Naive B cell (primary cell): Measurements from ENCODE around the gene PRKAG1. TPM values are rescaled to one million over a fixed set of nuclear protein-coding genes. Genes with fewer than 3 reads are reported as not detected.
A peak's percentile ranks its signal among the peaks of the same experiment; 100 is the strongest.

Experiments used
- ATAC-seq, 2 donors: fragments of 150-1000 bp; cut with Tn5 transposase; 2 replicates each; pipeline ENCODE4 v1.10.0; 2021; ENCODE audit warnings: low read depth in 2 of 2, mild to moderate bottlenecking in 2 of 2, moderate library complexity in 2 of 2
- DNase-seq: peaks from one replicate; pipeline ENCODE4 v3.0.0; 2022
- H3K27ac Mint-ChIP-seq, 6 donors: one replicate each; pipeline ENCODE4 v1.8.0; 2020 to 2022; ENCODE audit warnings: mild to moderate bottlenecking in 6 of 6, mixed read lengths in 6 of 6, moderate library complexity in 5 of 6, inconsistent platforms in 2 of 6
- H3K27me3 Mint-ChIP-seq, 3 donors: one replicate each; pipeline ENCODE4 v1.8.0; 2021 to 2022; ENCODE audit warnings: mixed read lengths in 3 of 3, mild to moderate bottlenecking in 1 of 3
- H3K36me3 Mint-ChIP-seq, 2 donors: one replicate each; pipeline ENCODE4 v1.8.0; 2020 to 2022; ENCODE audit warnings: mixed read lengths in 2 of 2, inconsistent platforms in 1 of 2, mild to moderate bottlenecking in 1 of 2
- H3K4me1 Mint-ChIP-seq, 3 donors: one replicate each; pipeline ENCODE4 v1.8.0; 2020 to 2022; ENCODE audit warnings: mixed read lengths in 3 of 3, inconsistent platforms in 1 of 3, mild to moderate bottlenecking in 1 of 3, moderate library complexity in 1 of 3
- H3K4me3 Mint-ChIP-seq, 8 donors: one replicate each; pipeline ENCODE4 v1.8.0; 2020 to 2022; ENCODE audit warnings: mild to moderate bottlenecking in 8 of 8, mixed read lengths in 8 of 8, moderate library complexity in 8 of 8, inconsistent platforms in 2 of 8
- H3K9me3 Mint-ChIP-seq, 7 donors: one replicate each; pipeline ENCODE4 v1.8.0; 2020 to 2022; ENCODE audit warnings: mixed read lengths in 7 of 7, mild to moderate bottlenecking in 5 of 7, inconsistent platforms in 2 of 7, moderate library complexity in 1 of 7
- polyA plus RNA-seq, 6 donors: library from polyadenylated mRNA; unstranded; fragments of 300-500 nt; fragmentation: Illumina TruSeq; gene quantifications; one replicate each; pipeline ENCODE4 v1.2.3, GENCODE V29; 2021; ENCODE audit warnings: low read depth in 6 of 6

Gene PRKAG1
- polyA plus RNA-seq, 6 donors from 2014 or later = 36.2 to 76.2 (median 52.1) TPM

- Mint-ChIP-seq H3K9me3 (no peaks in the 10 kb centered on the region), H3K27me3 (peaks cover 54 to 75% (median 74%) of the 10 kb centered on the region in 3 donors), H3K4me3 (no peak overlapping the region), H3K27ac (peak overlapping the region in 1 of 6 donors; percentile 55), H3K36me3 (no peaks in the 10 kb centered on the region), H3K4me1 (peaks cover 0 to 6% (median 0%) of the 10 kb centered on the region in 3 donors)
- DNase-seq = peak; percentile 56
- ATAC-seq = peak; percentile 74 to 75
These were observed 30.4 kb downstream of the PRKAG1 start for GRCh38 chr12:48988030-48988649.

- H3K36me3 Mint-ChIP-seq = no peaks in the 10 kb centered on the region
- ATAC-seq (no peak), DNase-seq (no peak)
- no peak overlapping the region for H3K4me3 Mint-ChIP-seq
- no peaks in the 10 kb centered on the region for H3K9me3 Mint-ChIP-seq
- H3K4me1 Mint-ChIP-seq = peaks cover 4 to 14% (median 7%) of the 10 kb centered on the region in 3 donors
- peaks cover 58 to 85% (median 84%) of the 10 kb centered on the region in 3 donors for H3K27me3 Mint-ChIP-seq
- H3K27ac Mint-ChIP-seq = no peak overlapping the region
These were observed 31.8 kb downstream of the PRKAG1 start for GRCh38 chr12:48986720-48987291.

- Mint-ChIP-seq H3K27me3 (peaks cover 57 to 90% (median 88%) of the 10 kb centered on the region in 3 donors), H3K4me1 (peaks cover 13 to 22% (median 15%) of the 10 kb centered on the region in 3 donors), H3K36me3 (peaks cover 0 to under 1% of the 10 kb centered on the region in 2 donors), H3K4me3 (no peak overlapping the region), H3K9me3 (no peaks in the 10 kb centered on the region), H3K27ac (peak overlapping the region in 1 of 6 donors; percentile 8)
- DNase-seq (no peak), ATAC-seq (no peak)
These were observed 32.7 kb downstream of the PRKAG1 start for GRCh38 chr12:48985901-48986300.

GRCh38 chr12:48985475-48985897, 33.1 kb downstream of the PRKAG1 start:
- no peak overlapping the region for H3K4me3 Mint-ChIP-seq
- no peak for ATAC-seq
- H3K27me3 Mint-ChIP-seq = peaks cover 53 to 88% (median 88%) of the 10 kb centered on the region in 3 donors
- no peak overlapping the region for H3K27ac Mint-ChIP-seq
- H3K36me3 Mint-ChIP-seq = peaks cover 0 to 4% of the 10 kb centered on the region in 2 donors
- DNase-seq = no peak
- H3K4me1 Mint-ChIP-seq = peaks cover 17 to 26% (median 19%) of the 10 kb centered on the region in 3 donors
- H3K9me3 Mint-ChIP-seq = no peaks in the 10 kb centered on the region

DNA sequence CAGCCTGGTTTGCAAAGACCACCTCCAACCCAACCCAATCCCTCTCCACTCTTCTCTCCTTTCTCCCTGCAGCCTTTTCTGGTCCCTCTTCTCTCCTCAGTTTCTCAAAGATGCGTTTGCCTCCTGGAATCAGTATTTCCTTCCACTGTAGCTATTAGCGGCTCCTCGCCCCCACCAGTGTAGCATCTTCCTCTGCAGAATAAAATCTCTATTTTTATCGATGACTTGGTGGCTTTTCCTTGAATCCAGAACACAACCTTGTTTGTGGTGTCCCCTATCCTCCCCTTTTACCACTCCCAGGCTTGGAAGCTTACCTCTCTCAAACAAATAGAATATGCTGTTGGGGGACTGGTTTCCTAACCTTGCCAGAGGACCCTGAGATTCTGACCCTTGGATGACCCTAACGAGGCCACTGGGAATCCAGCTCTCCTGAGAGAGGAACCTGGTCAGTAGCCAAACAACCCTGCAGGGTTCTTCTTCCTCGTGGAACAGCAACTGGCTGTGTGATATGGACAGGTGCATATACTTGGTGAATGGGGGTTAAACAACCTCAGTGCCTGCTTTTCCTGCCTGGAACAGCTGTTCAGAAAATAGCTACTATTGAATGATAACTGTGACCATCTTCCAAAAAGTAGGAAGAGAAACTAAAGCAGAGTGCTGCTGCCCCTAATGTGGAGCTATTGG, 36.0 kb downstream of the PRKAG1 start:
- Mint-ChIP-seq H3K27ac (peak overlapping the region in 5 of 6 donors; percentile 34 to 92 (median 87)), H3K36me3 (peaks cover 0 to 15% of the 10 kb centered on the region in 2 donors), H3K27me3 (peaks cover 43 to 78% (median 78%) of the 10 kb centered on the region in 3 donors), H3K4me1 (peaks cover 39 to 43% (median 40%) of the 10 kb centered on the region in 3 donors), H3K9me3 (no peaks in the 10 kb centered on the region), H3K4me3 (peak overlapping the region in 7 of 8 donors; percentile 45 to 92 (median 89))
- ATAC-seq = no peak
- DNase-seq = no peak

GRCh38 chr12:48981757-48982157, 36.8 kb downstream of the PRKAG1 start:
- peak overlapping the region in 5 of 6 donors; percentile 28 to 97 (median 87) for H3K27ac Mint-ChIP-seq
- peaks cover 47 to 78% (median 78%) of the 10 kb centered on the region in 3 donors for H3K27me3 Mint-ChIP-seq
- H3K4me3 Mint-ChIP-seq = peak overlapping the region; percentile 73 to 94 (median 90)
- ATAC-seq (no peak), DNase-seq (no peak)
- H3K4me1 Mint-ChIP-seq = peaks cover 46 to 48% (median 47%) of the 10 kb centered on the region in 3 donors
- H3K9me3 Mint-ChIP-seq = no peaks in the 10 kb centered on the region
- peaks cover 0 to 15% of the 10 kb centered on the region in 2 donors for H3K36me3 Mint-ChIP-seq

GRCh38 chr12:48980953-48981756, 37.4 kb downstream of the PRKAG1 start:
- DNase-seq = peak; percentile 40
- H3K4me3 Mint-ChIP-seq = peak overlapping the region; percentile 84 to 94 (median 92)
- H3K27ac Mint-ChIP-seq = peak overlapping the region in 5 of 6 donors; percentile 24 to 97 (median 81)
- H3K4me1 Mint-ChIP-seq = peaks cover 46 to 48% (median 47%) of the 10 kb centered on the region in 3 donors
- peaks cover 0 to 15% of the 10 kb centered on the region in 2 donors for H3K36me3 Mint-ChIP-seq
- peak; percentile 23 to 32 for ATAC-seq
- no peaks in the 10 kb centered on the region for H3K9me3 Mint-ChIP-seq
- peaks cover 52 to 78% (median 78%) of the 10 kb centered on the region in 3 donors for H3K27me3 Mint-ChIP-seq

GRCh38 chr12:48980389-48980952, 38.1 kb downstream of the PRKAG1 start:
- DNase-seq (no peak), ATAC-seq (peak; percentile 7 to 10)
- Mint-ChIP-seq H3K27me3 (peaks cover 55 to 78% (median 78%) of the 10 kb centered on the region in 3 donors), H3K4me1 (peaks cover 46 to 48% (median 47%) of the 10 kb centered on the region in 3 donors), H3K4me3 (peak overlapping the region; percentile 84 to 94 (median 92)), H3K9me3 (no peaks in the 10 kb centered on the region), H3K36me3 (peaks cover 0 to 15% of the 10 kb centered on the region in 2 donors), H3K27ac (peak overlapping the region; percentile 24 to 95 (median 70))

DNA sequence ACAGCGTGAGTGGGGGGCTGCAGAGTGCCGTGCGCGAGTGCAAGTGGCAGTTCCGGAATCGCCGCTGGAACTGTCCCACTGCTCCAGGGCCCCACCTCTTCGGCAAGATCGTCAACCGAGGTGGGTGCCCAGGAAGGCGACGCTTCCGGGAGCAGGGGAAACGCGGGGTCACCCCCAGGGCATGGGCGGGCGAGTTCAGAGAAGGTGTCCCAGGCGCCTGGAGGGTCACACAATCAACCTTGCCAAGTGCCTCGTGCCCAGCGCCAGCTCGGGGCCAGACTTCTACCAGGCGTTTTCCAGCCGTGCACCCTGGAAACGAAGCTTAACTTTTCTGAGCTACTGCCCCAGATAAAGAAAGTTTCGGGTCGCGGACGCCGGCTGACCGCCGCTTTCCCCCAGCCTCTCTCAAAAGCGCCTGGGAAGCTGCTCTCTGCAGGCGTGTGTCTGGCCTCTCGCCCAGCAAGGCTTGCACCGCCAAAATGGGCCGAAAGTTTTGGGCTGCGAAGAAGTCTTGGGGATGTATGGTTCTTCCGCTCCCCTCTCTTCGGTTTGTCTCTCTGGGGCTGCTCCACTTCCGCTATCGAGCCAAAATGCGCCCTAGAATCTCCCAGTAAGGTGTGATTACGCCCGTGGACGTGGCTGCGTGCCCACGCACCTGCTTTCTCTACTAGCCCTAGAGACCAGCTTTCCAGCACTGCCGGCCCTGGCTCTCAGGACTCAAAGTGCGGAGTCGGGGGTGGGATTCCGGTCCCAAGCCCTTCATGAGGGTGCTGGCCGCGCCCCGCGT, 38.8 kb downstream of the PRKAG1 start:
- Mint-ChIP-seq H3K4me3 (peak overlapping the region; percentile 84 to 94 (median 92)), H3K27ac (peak overlapping the region in 5 of 6 donors; percentile 48 to 78 (median 70)), H3K9me3 (no peaks in the 10 kb centered on the region), H3K27me3 (peaks cover 57 to 78% (median 78%) of the 10 kb centered on the region in 3 donors), H3K36me3 (peaks cover 0 to 15% of the 10 kb centered on the region in 2 donors), H3K4me1 (peaks cover 46 to 48% (median 47%) of the 10 kb centered on the region in 3 donors)
- ATAC-seq (peak; percentile 18 to 26), DNase-seq (peak; percentile 50)

DNA sequence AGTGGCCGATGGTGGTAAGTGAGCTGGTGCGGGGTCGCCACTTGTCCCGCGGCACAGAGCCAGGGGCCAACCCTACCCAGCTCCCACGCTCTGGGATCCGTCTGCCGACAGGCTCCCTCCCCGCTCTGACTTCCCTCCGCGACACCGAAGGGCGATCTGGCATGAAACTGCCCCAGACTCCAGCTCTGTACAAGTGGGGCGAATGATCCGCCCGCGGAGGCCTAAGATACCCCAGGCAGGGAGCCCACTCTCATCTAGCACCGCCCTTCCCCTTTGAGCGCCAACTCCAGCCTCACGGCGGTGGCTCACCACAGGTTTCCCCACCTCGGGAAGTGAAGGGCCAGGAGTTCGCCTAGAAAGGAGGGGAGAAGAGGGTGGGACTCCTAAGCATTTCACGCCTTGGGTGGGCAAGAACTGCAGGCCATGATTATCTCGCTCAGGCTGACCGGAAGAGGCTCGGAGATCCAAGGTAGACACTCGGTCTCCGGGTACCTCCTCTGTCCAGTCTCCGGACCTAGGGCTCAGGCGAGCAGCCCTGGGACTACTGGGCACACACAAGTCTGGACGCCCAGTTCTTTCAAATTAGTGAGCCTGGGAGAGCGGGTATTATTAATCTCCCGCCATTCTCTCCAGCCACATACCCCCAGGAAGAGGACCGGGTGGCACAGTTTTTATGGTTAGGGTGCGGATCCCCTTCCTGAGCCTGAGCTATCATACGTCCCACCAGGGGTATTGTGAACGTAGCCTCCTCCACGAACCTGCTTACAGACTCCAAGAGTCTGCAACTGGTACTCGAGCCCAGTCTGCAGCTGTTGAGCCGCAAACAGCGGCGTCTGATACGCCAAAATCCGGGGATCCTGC, 39.6 kb downstream of the PRKAG1 start:
- peaks cover 0 to 15% of the 10 kb centered on the region in 2 donors for H3K36me3 Mint-ChIP-seq
- H3K4me1 Mint-ChIP-seq = peaks cover 46 to 48% (median 47%) of the 10 kb centered on the region in 3 donors
- peak overlapping the region in 5 of 6 donors; percentile 35 to 90 (median 69) for H3K27ac Mint-ChIP-seq
- no peak for ATAC-seq
- H3K9me3 Mint-ChIP-seq = no peaks in the 10 kb centered on the region
- H3K4me3 Mint-ChIP-seq = peak overlapping the region; percentile 84 to 94 (median 92)
- H3K27me3 Mint-ChIP-seq = peaks cover 58 to 82% (median 78%) of the 10 kb centered on the region in 3 donors
- no peak for DNase-seq

GRCh38 chr12:48978291-48978740, 40.3 kb downstream of the PRKAG1 start, which contains the start of gene WNT1:
Gene WNT1 (plus strand): TSS chr12:48978322. CDS start chr12:48978651, 329 bp downstream.
- Mint-ChIP-seq H3K4me1 (peaks cover 46 to 55% (median 47%) of the 10 kb centered on the region in 3 donors), H3K4me3 (peak within 1 kb of the TSS; percentile 84 to 94 (median 92)), H3K9me3 (no peaks in the 10 kb centered on the region), H3K27me3 (peaks cover 52 to 82% (median 82%) of the 10 kb centered on the region in 3 donors), H3K36me3 (peaks cover 0 to 15% of the 10 kb centered on the region in 2 donors), H3K27ac (peak within 1 kb of the TSS; percentile 80 to 93 (median 86))
- ATAC-seq (peak; percentile 6 to 9), DNase-seq (no peak)
